WTC11 (cell line): Measurements from ENCODE around the gene CDC45. TPM values are rescaled to one million over a fixed set of nuclear protein-coding genes. Genes with fewer than 3 reads are reported as not detected.

Source experiments
- ATAC-seq: fragments of 200-7000 bp; cut with Tn5 transposase; 2 replicates; pipeline ENCODE4 v1.10.0; 2021; ENCODE audit warnings: mild to moderate bottlenecking, moderate library complexity
- CTCF ChIA-PET: fragments of 300-600 bp; sonication (Branson Sonifier 250); formaldehyde crosslinking; loops from one replicate; lab custom pipeline; 2021; ENCODE audit warnings: antibody characterized with exemption; lab: Charles Lee
- POLR2A ChIA-PET: fragments of 350-600 bp; sonication (Branson Sonifier 250); formaldehyde crosslinking; loops from one replicate; lab custom pipeline; 2021; ENCODE audit warnings: antibody characterized with exemption; lab: Charles Lee
- DNase-seq: peaks from one replicate; pipeline ENCODE4 v3.0.0; 2021; ENCODE audit warnings: low spot score
- H3K27ac Mint-ChIP-seq: 2 replicates; pipeline ENCODE4 v1.8.0; 2021; ENCODE audit warnings: mixed read lengths
- H3K27me3 Mint-ChIP-seq: 2 replicates; pipeline ENCODE4 v1.8.0; 2021; ENCODE audit warnings: low read depth, mild to moderate bottlenecking, moderate library complexity, mixed read lengths
- H3K36me3 Mint-ChIP-seq: 2 replicates; pipeline ENCODE4 v1.8.0; 2021; ENCODE audit warnings: mixed read lengths
- H3K4me1 Mint-ChIP-seq: 2 replicates; pipeline ENCODE4 v1.8.0; 2022; ENCODE audit warnings: mixed read lengths
- H3K4me3 Mint-ChIP-seq: 2 replicates; pipeline ENCODE4 v1.8.0; 2021; ENCODE audit warnings: mild to moderate bottlenecking, moderate library complexity, mixed read lengths
- H3K9me3 Mint-ChIP-seq: 2 replicates; pipeline ENCODE4 v1.8.0; 2021; ENCODE audit warnings: mixed read lengths
- ATF2 ChIP-seq: sonication (generic); formaldehyde crosslinking; IDR thresholded peaks from 2 replicates; pipeline ENCODE4 v1.8.1; 2022; ENCODE audit warnings: low read depth, missing genetic modification reagents, borderline replicate concordance
- ATF6 ChIP-seq: sonication (generic); formaldehyde crosslinking; IDR thresholded peaks from 2 replicates; pipeline ENCODE4 v1.8.1; 2023; ENCODE audit warnings: mild to moderate bottlenecking, missing genetic modification reagents
- ETV6 ChIP-seq: sonication (generic); formaldehyde crosslinking; IDR thresholded peaks from 2 replicates; pipeline ENCODE4 v1.8.1; 2022; ENCODE audit warnings: mild to moderate bottlenecking, missing genetic modification reagents
- FOXJ3 ChIP-seq: sonication (generic); formaldehyde crosslinking; IDR thresholded peaks from 2 replicates; pipeline ENCODE4 v1.9.0; 2021; ENCODE audit warnings: missing genetic modification reagents, mild to moderate bottlenecking, borderline replicate concordance
- FOXP1 ChIP-seq: sonication (generic); formaldehyde crosslinking; IDR thresholded peaks from 2 replicates; pipeline ENCODE4 v1.8.0; 2022; ENCODE audit warnings: missing genetic modification reagents, mild to moderate bottlenecking, moderate library complexity, borderline replicate concordance
- GRHL2 ChIP-seq: fragments of 250-450 bp; sonication (Bioruptor Pico); IDR thresholded peaks from 2 replicates; pipeline ENCODE4 v1.8.0; 2022; ENCODE audit warnings: mild to moderate bottlenecking, moderate library complexity; ENCODE audit not compliant: insufficient replicate concordance, severe bottlenecking
- HMGXB4 ChIP-seq: sonication (generic); formaldehyde crosslinking; IDR thresholded peaks from 2 replicates; pipeline ENCODE4 v1.8.1; 2023; ENCODE audit warnings: mild to moderate bottlenecking, moderate library complexity, missing genetic modification reagents
- IRF2 ChIP-seq: sonication (generic); formaldehyde crosslinking; IDR thresholded peaks from 2 replicates; pipeline ENCODE4 v1.8.0; 2022; ENCODE audit warnings: low read depth, missing genetic modification reagents, borderline replicate concordance
- MLX ChIP-seq: sonication (generic); formaldehyde crosslinking; IDR thresholded peaks from 2 replicates; pipeline ENCODE4 v1.8.1; 2023; ENCODE audit warnings: mild to moderate bottlenecking, missing genetic modification reagents, moderate library complexity
- MXD4 ChIP-seq: fragments of 250-450 bp; sonication (Bioruptor Pico); IDR thresholded peaks from 2 replicates; pipeline ENCODE4 v1.8.0; 2021; ENCODE audit warnings: mild to moderate bottlenecking, moderate library complexity, borderline replicate concordance
- NFATC4 ChIP-seq: fragments of 250-450 bp; sonication (Bioruptor Pico); IDR thresholded peaks from 2 replicates; pipeline ENCODE4 v1.9.0; 2021; ENCODE audit warnings: mild to moderate bottlenecking
- NR3C1 ChIP-seq: sonication (generic); formaldehyde crosslinking; conservative IDR thresholded peaks from 2 replicates; pipeline ENCODE4 v1.8.1; 2023; ENCODE audit warnings: low read depth, mild to moderate bottlenecking, missing genetic modification reagents
- PRRX2 ChIP-seq: fragments of 250-450 bp; sonication (Bioruptor Pico); IDR thresholded peaks from 2 replicates; pipeline ENCODE4 v1.8.0; 2021; ENCODE audit warnings: mild to moderate bottlenecking
- SOX15 ChIP-seq: fragments of 250-450 bp; sonication (Bioruptor Pico); IDR thresholded peaks from 2 replicates; pipeline ENCODE4 v1.9.0; 2021; ENCODE audit warnings: mild to moderate bottlenecking
- STAT6 ChIP-seq: sonication (generic); formaldehyde crosslinking; conservative IDR thresholded peaks from 2 replicates; pipeline ENCODE4 v1.8.1; 2023; ENCODE audit warnings: mild to moderate bottlenecking, low read depth, missing genetic modification reagents, moderate library complexity
- TEAD4 ChIP-seq: sonication (generic); formaldehyde crosslinking; IDR thresholded peaks from 2 replicates; pipeline ENCODE4 v1.8.0; 2022; ENCODE audit warnings: mild to moderate bottlenecking, missing genetic modification reagents
- USF1 ChIP-seq: sonication (generic); formaldehyde crosslinking; IDR thresholded peaks from 2 replicates; pipeline ENCODE4 v1.8.0; 2022; ENCODE audit warnings: mild to moderate bottlenecking, missing genetic modification reagents
- ZNF219 ChIP-seq: sonication (generic); formaldehyde crosslinking; IDR thresholded peaks from 2 replicates; pipeline ENCODE4 v1.8.0; 2023; ENCODE audit warnings: missing genetic modification reagents, mild to moderate bottlenecking, borderline replicate concordance
- ZNF281 ChIP-seq: sonication (generic); formaldehyde crosslinking; IDR thresholded peaks from 2 replicates; pipeline ENCODE4 v1.8.0; 2023; ENCODE audit warnings: mild to moderate bottlenecking, missing genetic modification reagents
- ZNF416 ChIP-seq: fragments of 250-450 bp; sonication (Bioruptor Pico); IDR thresholded peaks from 2 replicates; pipeline ENCODE4 v1.9.0; 2021; ENCODE audit warnings: mild to moderate bottlenecking, inconsistent platforms
- ZSCAN18 ChIP-seq: fragments of 250-450 bp; sonication (Bioruptor Pico); IDR thresholded peaks from 2 replicates; pipeline ENCODE4 v2.1.2; 2022; ENCODE audit warnings: mild to moderate bottlenecking, moderate library complexity
- total RNA-seq: library from RNA; stranded (reverse); gene quantifications from 3 replicates; pipeline ENCODE4 v1.2.3, GENCODE V29; 2021

The CDC45 gene
- total RNA-seq, 1 experiment from 2014 or later = 38.1 TPM

GRCh38 chr22:19506212-19506611 is 26.5 kb downstream of the CDC45 start:
- Mint-ChIP-seq H3K27ac (peak overlapping the region; percentile 49; the same call in 1 of the 2 replicates), H3K4me1 (peaks cover 5% of the 10 kb centered on the region; the same call in 1 of the 2 replicates), H3K9me3 (no peaks in the 10 kb centered on the region), H3K4me3 (no peak overlapping the region), H3K36me3 (peaks cover 22% of the 10 kb centered on the region), H3K27me3 (no peaks in the 10 kb centered on the region)
- ChIA-PET CTCF (interaction anchor here (0.7 to 1.7 kb wide), 2 partner anchors 124 to 198 kb away, joined by 3 to 7 read pairs; no protein-coding TSS in a partner anchor), POLR2A (no interaction called here)
- ATAC-seq (no peak), DNase-seq (no peak)
- TF ChIP-seq ATF2 = no peak
- TF ChIP-seq ETV6 (CRISPR knock-in tag) = no peak
- TF ChIP-seq TEAD4 (CRISPR knock-in tag) = no peak
- TF ChIP-seq GRHL2 (CRISPR knock-in tag) = no peak
- no peak for TF ChIP-seq MXD4 (CRISPR knock-in tag)
- TF ChIP-seq ZNF219 (CRISPR knock-in tag) = no peak
- TF ChIP-seq ZNF281 = no peak
- no peak for TF ChIP-seq STAT6 (CRISPR knock-in tag)
- no peak for TF ChIP-seq USF1 (CRISPR knock-in tag)
- TF ChIP-seq FOXJ3 (CRISPR knock-in tag) = no peak
- no peak for TF ChIP-seq ATF6 (CRISPR knock-in tag)
- TF ChIP-seq PRRX2 (CRISPR knock-in tag) = no peak
- TF ChIP-seq ZNF416 (CRISPR knock-in tag) = no peak
- no peak for TF ChIP-seq IRF2 (CRISPR knock-in tag)

GRCh38 chr22:19507534-19507861 is 27.8 kb downstream of the CDC45 start:
- no peak overlapping the region for H3K4me3 Mint-ChIP-seq
- DNase-seq = no peak
- ChIA-PET POLR2A (no interaction called here), CTCF (interaction anchor here (1.7 kb wide), 1 partner anchor 122 kb away, joined by 7 read pairs; no protein-coding TSS in a partner anchor)
- H3K27ac Mint-ChIP-seq = no peak overlapping the region
- no peak for ATAC-seq
- H3K9me3 Mint-ChIP-seq = no peaks in the 10 kb centered on the region
- no peaks in the 10 kb centered on the region for H3K27me3 Mint-ChIP-seq
- peaks cover 5% of the 10 kb centered on the region; the same call in 1 of the 2 replicates for H3K4me1 Mint-ChIP-seq
- H3K36me3 Mint-ChIP-seq = peaks cover 28% of the 10 kb centered on the region
- TF ChIP-seq NR3C1 (CRISPR knock-in tag) (no peak), NFATC4 (CRISPR knock-in tag) (no peak), FOXP1 (CRISPR knock-in tag) (no peak), SOX15 (CRISPR knock-in tag) (no peak), MLX (CRISPR knock-in tag) (no peak), HMGXB4 (CRISPR knock-in tag) (no peak), ZSCAN18 (CRISPR knock-in tag) (no peak), USF1 (CRISPR knock-in tag) (no peak)
